Cortex of kidney (tissue), 1 donor: ENCODE results near the gene ANTKMT.

Source experiments
- DNase-seq: peaks from one replicate; lab custom pipeline; 2025; lab: John Stamatoyannopoulos, UW

The ANTKMT gene

GRCh38 chr16:720990-721764 is at the start of gene ANTKMT:
Gene ANTKMT, plus strand, starts transcription at chr16:721146. Its CDS starts 129 bp downstream, at chr16:721275.
- DNase-seq = no peak

GRCh38 chr16:671353-672131 is 49.4 kb upstream of the ANTKMT start:
- DNase-seq = no peak

DNA sequence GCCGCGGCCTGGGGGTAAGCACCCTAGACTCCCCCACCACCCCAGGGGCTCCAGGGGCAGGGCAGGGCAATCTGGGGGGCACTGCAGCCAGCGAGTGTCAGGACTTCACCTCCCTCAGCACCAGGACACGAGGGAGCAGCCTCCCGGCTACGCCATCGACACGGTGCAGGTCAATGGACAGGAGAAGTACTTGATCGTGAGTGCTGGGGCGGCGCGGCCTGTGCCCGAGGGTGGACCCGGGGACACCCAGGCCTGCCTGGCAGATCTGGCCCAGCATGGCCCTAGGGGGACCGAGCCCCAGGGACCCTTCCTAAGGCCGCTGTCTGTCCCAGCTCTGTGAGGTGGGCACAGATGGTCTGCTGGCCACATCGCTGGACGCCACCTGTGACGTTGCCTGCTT is 48.6 kb upstream of the ANTKMT start:
- no peak for DNase-seq

GRCh38 chr16:672851-673250 is 48.1 kb upstream of the ANTKMT start:
- no peak for DNase-seq

DNA sequence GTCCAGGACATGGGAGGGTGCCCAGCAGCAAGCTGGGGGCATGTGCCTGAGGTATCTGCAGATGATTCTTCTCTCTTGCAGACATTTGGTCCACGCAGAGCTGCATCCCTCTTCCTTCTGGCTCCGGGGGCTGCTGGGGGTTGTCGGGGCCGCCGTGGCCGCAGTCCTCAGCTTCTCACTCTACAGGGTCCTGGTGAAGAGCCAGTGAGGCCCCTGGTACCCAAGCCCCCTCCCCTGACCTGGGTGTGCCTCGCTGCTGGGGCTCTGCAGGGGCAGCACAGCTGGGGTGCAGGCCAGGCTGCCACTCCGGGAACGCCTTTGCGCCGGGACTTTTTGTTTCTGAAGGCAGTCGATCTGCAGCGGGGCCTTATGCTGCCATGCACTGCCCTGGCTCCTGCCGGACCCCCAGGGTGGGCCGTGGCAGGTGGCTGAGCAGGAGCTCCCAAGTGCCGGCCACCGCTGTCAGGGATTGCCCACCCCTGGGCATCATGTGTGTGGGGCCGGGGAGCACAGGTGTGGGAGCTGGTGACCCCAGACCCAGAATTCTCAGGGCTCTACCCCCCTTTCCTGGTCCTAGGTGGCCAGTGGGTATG is 47.5 kb upstream of the ANTKMT start:
- DNase-seq = no peak

DNA sequence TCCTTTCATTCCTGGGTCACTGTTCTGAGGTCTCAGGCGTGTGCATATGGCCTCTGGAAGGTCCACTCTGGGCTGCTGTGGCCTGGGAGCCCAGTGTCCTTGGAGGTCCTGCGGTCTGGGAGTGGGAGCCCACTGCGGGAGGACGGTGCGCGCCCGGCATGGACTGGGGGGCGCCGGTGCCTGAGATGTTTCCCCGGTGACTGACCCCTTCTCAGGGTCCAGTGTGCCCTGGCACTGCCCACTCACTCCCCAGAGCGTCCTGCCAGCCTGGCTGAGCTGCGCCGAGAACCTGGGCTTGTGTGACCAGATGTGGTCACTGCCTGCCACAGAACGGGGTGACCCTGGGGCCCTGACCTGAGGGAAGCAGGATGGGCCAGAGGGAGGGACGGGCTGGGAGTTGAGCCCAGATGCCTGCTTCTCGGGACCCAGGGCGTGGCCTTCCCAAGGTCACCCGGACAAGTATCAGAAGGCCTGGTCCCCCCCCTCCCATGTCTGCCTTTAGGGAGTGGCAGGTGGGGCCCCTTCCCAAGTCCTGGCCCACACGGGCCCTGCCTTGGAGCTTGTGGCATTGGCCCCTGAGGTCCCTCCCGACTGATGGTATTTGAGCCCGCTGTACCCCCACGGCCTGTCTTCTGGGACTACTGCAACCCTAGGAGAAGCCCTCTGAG is 46.6 kb upstream of the ANTKMT start:
- no peak for DNase-seq

- DNase-seq = no peak
These were observed 45.7 kb upstream of the ANTKMT start, which contains the start of gene RHBDL1 for GRCh38 chr16:674968-675883. Gene RHBDL1, plus strand, starts transcription at chr16:675671. Its CDS starts 120 bp downstream, at chr16:675791.

DNA sequence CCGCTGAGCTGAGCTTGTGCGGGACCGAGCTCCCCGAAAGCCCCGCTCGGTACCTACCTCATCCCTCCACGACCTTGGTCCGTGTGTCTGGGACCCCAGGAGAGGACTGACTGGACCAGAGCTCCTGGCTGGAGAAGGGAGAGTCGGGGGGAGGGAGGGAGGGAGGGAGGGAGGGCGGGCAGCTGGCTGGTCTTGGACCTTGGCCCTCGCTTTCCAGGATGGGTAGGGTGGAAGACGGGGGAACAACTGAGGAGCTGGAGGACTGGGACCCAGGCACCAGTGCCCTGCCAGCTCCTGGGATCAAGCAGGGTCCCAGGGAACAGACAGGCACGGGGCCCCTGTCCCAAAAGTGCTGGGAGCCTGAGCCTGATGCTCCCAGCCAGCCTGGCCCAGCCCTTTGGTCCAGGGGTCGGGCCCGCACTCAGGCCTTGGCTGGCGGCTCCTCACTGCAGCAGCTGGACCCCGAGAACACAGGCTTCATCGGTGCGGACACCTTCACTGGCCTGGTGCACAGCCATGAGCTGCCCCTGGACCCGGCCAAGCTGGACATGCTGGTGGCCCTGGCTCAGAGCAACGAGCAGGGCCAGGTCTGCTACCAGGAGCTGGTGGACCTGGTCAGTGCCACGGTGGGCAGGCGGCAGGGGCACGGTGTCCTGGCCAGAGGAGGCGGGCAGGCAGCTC is 44.9 kb upstream of the ANTKMT start:
- DNase-seq = no peak

GRCh38 chr16:676565-676902 is 44.4 kb upstream of the ANTKMT start:
- DNase-seq = no peak

DNA sequence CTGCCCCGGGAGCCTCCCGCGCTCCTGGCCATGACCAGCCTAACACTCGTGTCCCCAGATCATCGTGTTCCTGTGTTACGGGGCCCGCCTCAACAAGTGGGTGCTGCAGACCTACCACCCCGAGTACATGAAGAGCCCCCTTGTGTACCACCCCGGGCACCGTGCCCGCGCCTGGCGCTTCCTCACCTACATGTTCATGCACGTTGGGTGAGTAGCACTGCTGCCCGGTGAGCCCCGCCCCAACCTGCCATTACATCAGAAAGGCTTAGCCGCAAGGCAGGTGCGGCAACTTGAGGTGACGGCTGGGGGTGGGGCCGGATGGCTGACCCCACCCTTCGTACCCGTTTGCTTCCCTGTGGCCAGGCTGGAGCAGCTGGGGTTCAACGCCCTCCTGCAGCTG is 44.0 kb upstream of the ANTKMT start:
- no peak for DNase-seq

DNA sequence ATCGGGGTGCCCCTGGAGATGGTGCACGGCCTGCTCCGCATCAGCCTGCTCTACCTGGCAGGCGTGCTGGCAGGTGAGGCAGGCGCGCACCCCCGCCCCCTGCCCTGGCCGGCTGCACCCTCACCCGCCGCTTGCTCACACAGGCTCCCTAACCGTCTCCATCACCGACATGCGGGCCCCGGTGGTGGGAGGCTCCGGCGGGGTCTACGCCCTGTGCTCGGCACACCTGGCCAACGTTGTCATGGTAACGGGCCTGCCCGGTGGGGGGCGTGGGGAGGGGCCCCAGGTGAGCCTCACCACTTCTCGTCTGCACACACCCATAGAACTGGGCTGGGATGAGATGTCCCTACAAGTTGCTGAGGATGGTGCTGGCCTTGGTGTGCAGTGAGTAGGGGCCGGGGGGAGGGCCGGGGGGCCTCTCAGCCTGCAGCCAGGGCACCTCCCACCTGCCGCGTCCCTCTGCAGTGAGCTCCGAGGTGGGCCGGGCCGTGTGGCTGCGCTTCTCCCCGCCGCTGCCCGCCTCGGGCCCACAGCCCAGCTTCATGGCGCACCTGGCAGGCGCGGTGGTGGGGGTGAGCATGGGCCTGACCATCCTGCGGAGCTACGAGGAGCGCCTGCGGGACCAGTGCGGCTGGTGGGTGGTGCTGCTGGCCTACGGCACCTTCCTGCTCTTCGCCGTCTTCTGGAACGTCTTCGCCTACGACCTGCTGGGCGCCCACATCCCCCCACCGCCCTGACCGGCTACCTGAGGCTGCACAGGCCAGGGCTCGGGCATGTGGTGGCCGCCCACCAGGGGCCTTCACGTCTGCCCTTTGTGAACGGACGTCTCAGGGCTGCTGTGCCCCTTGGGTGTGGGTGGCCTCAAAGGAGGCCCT is 43.4 kb upstream of the ANTKMT start:
- no peak for DNase-seq

GRCh38 chr16:678209-678857 is 42.6 kb upstream of the ANTKMT start:
- DNase-seq = no peak

GRCh38 chr16:678858-679813 is 41.8 kb upstream of the ANTKMT start:
- no peak for DNase-seq

GRCh38 chr16:679814-680624 is 40.9 kb upstream of the ANTKMT start, which contains the start of gene STUB1:
Gene STUB1, plus strand, starts transcription at chr16:680410. Its CDS starts 116 bp downstream, at chr16:680526.
- no peak for DNase-seq

GRCh38 chr16:680625-680945 is 40.4 kb upstream of the ANTKMT start:
- no peak for DNase-seq

DNA sequence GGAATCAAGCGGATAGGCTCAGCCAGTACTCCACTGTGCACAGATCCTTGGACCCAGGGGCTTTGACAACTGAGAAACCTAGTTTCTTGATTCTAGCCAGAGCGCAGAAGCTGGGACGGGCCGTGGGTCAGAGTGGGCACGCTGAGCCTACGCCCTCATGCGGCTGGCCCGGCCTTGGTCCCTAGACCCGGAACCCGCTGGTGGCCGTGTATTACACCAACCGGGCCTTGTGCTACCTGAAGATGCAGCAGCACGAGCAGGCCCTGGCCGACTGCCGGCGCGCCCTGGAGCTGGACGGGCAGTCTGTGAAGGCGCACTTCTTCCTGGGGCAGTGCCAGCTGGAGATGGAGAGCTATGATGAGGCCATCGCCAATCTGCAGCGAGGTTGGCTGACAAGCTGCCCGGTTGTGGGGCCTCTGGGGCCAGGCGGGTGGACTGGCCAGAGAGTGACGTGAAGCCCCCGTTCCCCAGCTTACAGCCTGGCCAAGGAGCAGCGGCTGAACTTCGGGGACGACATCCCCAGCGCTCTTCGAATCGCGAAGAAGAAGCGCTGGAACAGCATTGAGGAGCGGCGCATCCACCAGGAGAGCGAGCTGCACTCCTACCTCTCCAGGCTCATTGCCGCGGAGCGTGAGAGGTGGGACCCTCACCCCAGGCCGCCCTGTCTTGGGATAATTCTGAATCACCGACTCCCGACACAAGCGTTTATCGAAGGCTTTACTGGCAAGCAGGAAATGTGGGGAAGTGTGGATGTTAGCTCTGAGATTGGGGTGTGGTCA is 39.8 kb upstream of the ANTKMT start:
- DNase-seq = no peak
